SU-DHL-6 (cell line): ENCODE measurements around the gene PPP2R5D.

Experiments
- CTCF ChIP-seq: fragments of 200-600 bp; sonication (generic); IDR thresholded peaks from one replicate; pipeline ENCODE4 v1.5.1; 2017; ENCODE audit warnings: antibody characterized with exemption, mild to moderate bottlenecking, low read length, moderate library complexity; ENCODE audit not compliant: insufficient read depth, poor library complexity, severe bottlenecking
- EZH2phosphoT487 ChIP-seq: fragments of 200-600 bp; sonication (generic), shearing (Covaris generic); conservative IDR thresholded peaks from 2 replicates; pipeline ENCODE4 v1.6.1; 2018; ENCODE audit warnings: mild to moderate bottlenecking, antibody characterized with exemption, low read length, moderate library complexity, mixed read lengths

DNA sequence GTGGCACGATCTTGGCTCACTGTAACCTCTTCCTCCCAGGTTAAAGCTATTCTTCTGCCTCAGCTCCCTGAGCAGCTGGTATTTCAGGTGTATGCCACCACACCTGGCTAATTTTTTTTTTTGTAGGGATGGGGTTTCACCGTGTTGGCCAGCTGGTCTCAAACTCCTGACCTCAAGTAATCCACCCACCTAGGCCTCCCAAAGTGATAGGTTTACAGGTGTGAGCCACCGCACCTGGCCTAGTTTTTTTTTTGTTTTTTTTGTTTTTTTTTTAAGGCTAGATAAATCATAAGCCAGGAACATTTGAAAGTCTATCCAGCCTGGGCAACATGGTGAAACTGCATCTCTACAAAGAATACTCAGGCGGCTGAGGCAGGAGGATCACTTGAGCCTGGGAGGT lies 48.0 kb downstream of the PPP2R5D start:
- TF ChIP-seq CTCF (no peak), EZH2phosphoT487 (no peak)
